Parathyroid adenoma (tissue), 2 donors: ENCODE measurements around the gene METTL23.

Experiments
- H2AFZ ChIP-seq: fragments of 300-600 bp; sonication (generic); one replicate; pipeline ENCODE4 v1.7.0; 2017; ENCODE audit warnings: antibody characterized with exemption, mild to moderate bottlenecking
- H3K27ac ChIP-seq: fragments of 300-600 bp; sonication (generic); one replicate; pipeline ENCODE4 v1.7.0; 2017
- H3K27me3 ChIP-seq: fragments of 300-600 bp; sonication (generic); one replicate; pipeline ENCODE4 v1.7.0; 2017; ENCODE audit warnings: low read length; ENCODE audit not compliant: control insufficient read depth, insufficient read depth
- H3K36me3 ChIP-seq: fragments of 300-600 bp; sonication (generic); one replicate; pipeline ENCODE4 v1.7.0; 2017; ENCODE audit warnings: low read length; ENCODE audit not compliant: control insufficient read depth, insufficient read depth
- H3K4me1 ChIP-seq: fragments of 300-600 bp; sonication (generic); one replicate; pipeline ENCODE4 v1.7.0; 2017; ENCODE audit warnings: control low read depth
- H3K4me2 ChIP-seq: fragments of 300-600 bp; sonication (generic); one replicate; pipeline ENCODE4 v1.7.0; 2017; ENCODE audit warnings: low read length
- H3K4me3 ChIP-seq: fragments of 300-600 bp; sonication (generic); one replicate; pipeline ENCODE4 v1.7.0; 2017; ENCODE audit warnings: low read depth, low read length
- H3K79me2 ChIP-seq: fragments of 300-600 bp; sonication (generic); one replicate; pipeline ENCODE4 v1.7.0; 2017; ENCODE audit warnings: control low read depth
- H3K9ac ChIP-seq: fragments of 300-600 bp; sonication (generic); one replicate; pipeline ENCODE4 v1.7.0; 2017; ENCODE audit warnings: mild to moderate bottlenecking
- H3K9me3 ChIP-seq: fragments of 300-600 bp; sonication (generic); one replicate; pipeline ENCODE4 v1.7.0; 2017; ENCODE audit warnings: low read length; ENCODE audit not compliant: control insufficient read depth
- TF ChIP-seq, protein P1 (sequence below): fragments of 300-600 bp; sonication (generic); IDR thresholded peaks from one replicate; pipeline ENCODE4 v1.7.0; 2017; ENCODE audit warnings: antibody characterized with exemption, mild to moderate bottlenecking
- donor health status: primary hyperparathyroidism.

METTL23 gene, protein sequence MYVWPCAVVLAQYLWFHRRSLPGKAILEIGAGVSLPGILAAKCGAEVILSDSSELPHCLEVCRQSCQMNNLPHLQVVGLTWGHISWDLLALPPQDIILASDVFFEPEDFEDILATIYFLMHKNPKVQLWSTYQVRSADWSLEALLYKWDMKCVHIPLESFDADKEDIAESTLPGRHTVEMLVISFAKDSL

DNA sequence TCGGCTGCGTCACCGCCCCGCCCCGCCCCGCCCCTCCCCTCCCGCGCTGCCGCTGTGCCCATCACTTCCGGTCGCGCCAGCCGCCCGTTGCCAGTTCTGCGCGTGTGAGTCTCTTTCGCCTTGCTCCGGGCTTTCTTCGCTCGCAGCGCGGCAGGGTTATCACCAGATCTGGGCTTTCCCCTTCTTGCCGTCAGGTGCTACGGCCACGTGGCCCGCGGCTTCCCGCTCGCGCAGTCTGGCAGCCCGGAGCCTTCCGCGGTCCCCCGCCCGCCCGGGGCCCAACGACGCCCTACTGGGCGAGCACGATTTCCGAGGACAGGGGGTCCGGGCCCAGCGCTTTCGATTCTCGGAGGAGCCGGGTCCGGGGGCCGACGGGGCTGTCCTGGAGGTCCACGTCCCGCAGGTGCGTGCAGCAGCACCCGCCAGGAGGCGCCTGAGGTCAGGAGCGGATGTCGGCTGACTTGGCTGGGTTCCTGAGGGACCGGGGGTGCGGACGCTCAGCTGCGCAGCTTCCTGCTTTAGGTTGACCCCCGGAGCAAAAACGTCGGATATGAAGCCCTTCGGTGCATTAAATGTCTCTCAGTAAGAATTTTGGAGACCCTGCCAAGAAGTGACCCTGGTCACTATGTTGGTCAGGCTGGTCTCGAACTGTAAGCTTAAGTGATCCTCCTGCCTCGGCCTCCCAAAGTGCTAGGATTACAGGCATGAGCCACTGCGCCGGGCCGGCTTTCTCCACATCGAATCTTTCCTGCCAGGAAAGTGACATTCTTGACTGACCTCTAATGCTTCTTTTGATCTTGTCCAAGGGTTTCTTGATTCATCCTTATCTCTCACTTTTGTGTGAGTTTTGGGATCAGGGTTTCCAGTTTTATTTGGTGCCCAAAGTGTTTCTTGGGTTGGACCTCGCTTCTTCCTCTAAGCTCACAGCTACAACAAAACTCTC lies at the start of gene METTL23:
TSS of gene METTL23 (plus strand) at position 64 of the 943 bp plus-strand sequence. CDS start 2,872 bp downstream, outside the sequence.
- TF ChIP-seq, protein P1, sequence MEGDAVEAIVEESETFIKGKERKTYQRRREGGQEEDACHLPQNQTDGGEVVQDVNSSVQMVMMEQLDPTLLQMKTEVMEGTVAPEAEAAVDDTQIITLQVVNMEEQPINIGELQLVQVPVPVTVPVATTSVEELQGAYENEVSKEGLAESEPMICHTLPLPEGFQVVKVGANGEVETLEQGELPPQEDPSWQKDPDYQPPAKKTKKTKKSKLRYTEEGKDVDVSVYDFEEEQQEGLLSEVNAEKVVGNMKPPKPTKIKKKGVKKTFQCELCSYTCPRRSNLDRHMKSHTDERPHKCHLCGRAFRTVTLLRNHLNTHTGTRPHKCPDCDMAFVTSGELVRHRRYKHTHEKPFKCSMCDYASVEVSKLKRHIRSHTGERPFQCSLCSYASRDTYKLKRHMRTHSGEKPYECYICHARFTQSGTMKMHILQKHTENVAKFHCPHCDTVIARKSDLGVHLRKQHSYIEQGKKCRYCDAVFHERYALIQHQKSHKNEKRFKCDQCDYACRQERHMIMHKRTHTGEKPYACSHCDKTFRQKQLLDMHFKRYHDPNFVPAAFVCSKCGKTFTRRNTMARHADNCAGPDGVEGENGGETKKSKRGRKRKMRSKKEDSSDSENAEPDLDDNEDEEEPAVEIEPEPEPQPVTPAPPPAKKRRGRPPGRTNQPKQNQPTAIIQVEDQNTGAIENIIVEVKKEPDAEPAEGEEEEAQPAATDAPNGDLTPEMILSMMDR = peak; percentile 87
- no peaks in the 10 kb centered on the region for H3K36me3 ChIP-seq

DNA sequence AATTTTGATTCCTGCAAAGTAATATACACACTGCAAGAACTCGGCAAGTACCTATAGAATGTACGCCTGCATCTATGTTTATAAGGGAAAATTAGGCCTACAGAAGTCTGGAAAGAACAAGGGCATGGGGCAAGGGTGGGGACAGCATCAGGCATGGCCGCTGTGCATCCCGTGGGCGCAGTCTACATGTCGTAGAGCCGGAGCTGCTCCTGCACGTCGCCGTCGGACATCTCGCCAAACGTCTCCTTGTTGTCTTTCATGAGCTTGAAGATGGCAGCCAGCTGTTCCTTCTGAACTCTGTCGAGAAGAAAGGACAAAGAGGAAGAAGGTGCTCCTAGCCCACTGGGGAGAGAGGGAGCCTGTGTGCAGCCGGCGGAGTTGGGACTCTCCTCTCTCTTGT lies 49.2 kb upstream of the METTL23 start:
- H3K4me3 ChIP-seq = no peak overlapping the region
- H3K79me2 ChIP-seq = no peaks in the 10 kb centered on the region
- no peaks in the 10 kb centered on the region for H3K27me3 ChIP-seq
- H2AFZ ChIP-seq = no peak overlapping the region
- no peak overlapping the region for H3K4me2 ChIP-seq
- no peak overlapping the region for H3K27ac ChIP-seq
- peaks cover 1% of the 10 kb centered on the region for H3K4me1 ChIP-seq
- no peaks in the 10 kb centered on the region for H3K9me3 ChIP-seq
- no peaks in the 10 kb centered on the region for H3K36me3 ChIP-seq
- TF ChIP-seq, protein P1 = no peak
- H3K9ac ChIP-seq = no peak overlapping the region

More for the DNA sequence above, at the start of gene METTL23:
- H3K9me3 ChIP-seq = no peaks in the 10 kb centered on the region
- H3K27me3 ChIP-seq = no peaks in the 10 kb centered on the region
- peaks cover 11% of the 10 kb centered on the region for H3K4me1 ChIP-seq
- H3K4me2 ChIP-seq = peak within 1 kb of the TSS; percentile 94
- H3K9ac ChIP-seq = peak within 1 kb of the TSS; percentile 86
- peak within 1 kb of the TSS; percentile 80 for H2AFZ ChIP-seq
- peak within 1 kb of the TSS; percentile 87 for H3K27ac ChIP-seq
- peak within 1 kb of the TSS; percentile 91 for H3K4me3 ChIP-seq
- H3K79me2 ChIP-seq = peaks cover 42% of the 10 kb centered on the region

DNA sequence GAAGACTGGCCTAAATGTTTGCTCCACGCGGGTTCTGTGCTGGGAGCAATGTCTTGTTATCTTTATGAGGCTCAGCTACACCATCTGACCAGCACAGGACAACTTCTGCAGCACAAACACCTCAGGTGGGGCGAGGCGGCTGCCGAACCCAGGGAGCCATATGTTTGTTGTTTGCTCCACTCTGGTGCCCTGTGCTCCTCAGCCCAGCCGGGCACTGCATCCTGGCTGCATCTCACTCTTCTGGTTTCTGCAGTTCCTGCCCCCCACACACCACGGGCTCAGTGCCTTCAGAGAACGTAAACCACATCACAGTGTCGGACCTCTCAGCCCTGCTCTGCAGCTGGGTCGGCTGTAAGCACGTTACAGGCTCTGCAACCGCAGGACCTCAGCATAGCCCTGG lies 48.3 kb upstream of the METTL23 start:
- Histone ChIP-seq H2AFZ (no peak overlapping the region), H3K9ac (no peak overlapping the region), H3K4me1 (no peaks in the 10 kb centered on the region), H3K27ac (no peak overlapping the region), H3K4me3 (no peak overlapping the region), H3K4me2 (no peak overlapping the region), H3K27me3 (no peaks in the 10 kb centered on the region), H3K36me3 (no peaks in the 10 kb centered on the region), H3K79me2 (peaks cover under 1% of the 10 kb centered on the region), H3K9me3 (no peaks in the 10 kb centered on the region)
- TF ChIP-seq, protein P1 = no peak

DNA sequence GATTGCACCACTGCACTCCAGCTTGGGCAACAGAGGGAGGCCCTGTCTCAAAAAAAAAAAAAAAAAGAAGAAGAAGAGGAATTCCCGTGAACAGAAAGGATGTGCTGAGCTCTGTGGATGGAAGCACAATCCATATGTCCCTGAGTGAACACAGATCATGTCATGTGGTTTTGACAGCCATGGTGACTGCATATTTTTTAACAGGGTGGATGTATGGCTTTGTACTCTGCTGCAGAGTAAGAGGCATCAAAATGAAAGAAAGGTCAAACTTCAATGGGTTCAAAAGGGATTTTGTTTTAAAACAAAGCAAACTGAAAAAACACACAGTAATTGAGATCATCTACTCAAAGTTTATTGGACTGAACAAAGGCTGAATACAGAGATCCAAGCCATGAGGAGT lies 47.4 kb upstream of the METTL23 start:
- Histone ChIP-seq H3K79me2 (peaks cover 4% of the 10 kb centered on the region), H3K9ac (no peak overlapping the region)

More for the DNA sequence above, 47.4 kb upstream of the METTL23 start:
- H3K27me3 ChIP-seq = no peaks in the 10 kb centered on the region
- no peaks in the 10 kb centered on the region for H3K36me3 ChIP-seq
- no peak overlapping the region for H3K27ac ChIP-seq
- no peak overlapping the region for H2AFZ ChIP-seq
- H3K4me1 ChIP-seq = no peaks in the 10 kb centered on the region
- TF ChIP-seq, protein P1 = no peak
- no peak overlapping the region for H3K4me2 ChIP-seq
- no peaks in the 10 kb centered on the region for H3K9me3 ChIP-seq
- H3K4me3 ChIP-seq = no peak overlapping the region
